PC-9 (cell line): Measurements from ENCODE around the gene IL11RA.

Source experiments
- EZH2 ChIP-seq: fragments of 200-600 bp; sonication (generic); IDR thresholded peaks from 2 replicates; pipeline ENCODE4 v1.8.0; 2017; ENCODE audit warnings: antibody characterized with exemption, low read depth
- TF ChIP-seq, protein P1 (sequence below): fragments of 200-600 bp; sonication (generic); conservative IDR thresholded peaks from 2 replicates; pipeline ENCODE4 v1.6.1; 2017; ENCODE audit warnings: mixed run types, antibody characterized with exemption, mild to moderate bottlenecking, moderate library complexity

DNA sequence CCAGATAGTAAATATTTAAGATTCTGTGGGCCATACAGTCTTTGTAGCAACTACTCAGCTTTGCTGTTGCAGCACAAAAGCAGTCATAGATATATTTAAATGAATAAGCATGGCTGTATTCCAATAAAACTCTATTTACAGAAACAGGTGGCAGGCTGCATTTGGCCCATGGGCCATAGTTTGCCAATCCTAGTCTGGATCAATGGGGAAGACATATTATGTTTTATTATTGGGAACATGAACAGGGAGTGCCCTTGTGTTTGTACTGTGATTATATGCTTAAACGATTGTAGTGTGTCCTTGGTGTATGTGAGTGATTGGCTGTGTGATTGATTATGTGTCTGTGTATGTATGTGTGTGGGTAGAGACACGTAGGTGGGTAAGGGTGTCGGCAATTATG, 22.5 kb downstream of the IL11RA start:
- no peak for TF ChIP-seq EZH2
- TF ChIP-seq, protein P1, sequence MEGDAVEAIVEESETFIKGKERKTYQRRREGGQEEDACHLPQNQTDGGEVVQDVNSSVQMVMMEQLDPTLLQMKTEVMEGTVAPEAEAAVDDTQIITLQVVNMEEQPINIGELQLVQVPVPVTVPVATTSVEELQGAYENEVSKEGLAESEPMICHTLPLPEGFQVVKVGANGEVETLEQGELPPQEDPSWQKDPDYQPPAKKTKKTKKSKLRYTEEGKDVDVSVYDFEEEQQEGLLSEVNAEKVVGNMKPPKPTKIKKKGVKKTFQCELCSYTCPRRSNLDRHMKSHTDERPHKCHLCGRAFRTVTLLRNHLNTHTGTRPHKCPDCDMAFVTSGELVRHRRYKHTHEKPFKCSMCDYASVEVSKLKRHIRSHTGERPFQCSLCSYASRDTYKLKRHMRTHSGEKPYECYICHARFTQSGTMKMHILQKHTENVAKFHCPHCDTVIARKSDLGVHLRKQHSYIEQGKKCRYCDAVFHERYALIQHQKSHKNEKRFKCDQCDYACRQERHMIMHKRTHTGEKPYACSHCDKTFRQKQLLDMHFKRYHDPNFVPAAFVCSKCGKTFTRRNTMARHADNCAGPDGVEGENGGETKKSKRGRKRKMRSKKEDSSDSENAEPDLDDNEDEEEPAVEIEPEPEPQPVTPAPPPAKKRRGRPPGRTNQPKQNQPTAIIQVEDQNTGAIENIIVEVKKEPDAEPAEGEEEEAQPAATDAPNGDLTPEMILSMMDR = no peak
